Stimulated activated CD8-positive, alpha-beta memory T cell treated with anti-CD3 and anti-CD28 coated beads, Interleukin-4, amount 100 ng/mL, for 48 hours (primary cell): ENCODE data around the gene VEGFA.

ENCODE experiments used
- DNase-seq: peaks from one replicate; pipeline ENCODE4 v3.0.0-alpha.2; 2020

The VEGFA gene

GRCh38 chr6:43773980-43774775, 4.2 kb downstream of the VEGFA start:
- no peak for DNase-seq

- DNase-seq: peak; percentile 74
These were observed 4.9 kb downstream of the VEGFA start for GRCh38 chr6:43774776-43775534.

GRCh38 chr6:43775535-43775885, 5.5 kb downstream of the VEGFA start:
- no peak for DNase-seq

- no peak for DNase-seq
These were observed 6.2 kb downstream of the VEGFA start for GRCh38 chr6:43776115-43776798.

- no peak for DNase-seq
These were observed 7.1 kb downstream of the VEGFA start for GRCh38 chr6:43776799-43777776.

- DNase-seq: no peak
These were observed 8.3 kb downstream of the VEGFA start for GRCh38 chr6:43778131-43778855.

GRCh38 chr6:43778976-43779851, 9.2 kb downstream of the VEGFA start:
- no peak for DNase-seq

GRCh38 chr6:43779852-43780236, 9.8 kb downstream of the VEGFA start:
- no peak for DNase-seq

- no peak for DNase-seq
These were observed 10.3 kb downstream of the VEGFA start for GRCh38 chr6:43780293-43780692.

GRCh38 chr6:43780941-43781928, 11.2 kb downstream of the VEGFA start:
- DNase-seq: no peak

GRCh38 chr6:43781941-43782704, 12.1 kb downstream of the VEGFA start:
- no peak for DNase-seq

GRCh38 chr6:43782764-43783513, 12.9 kb downstream of the VEGFA start:
- DNase-seq: no peak

- DNase-seq: no peak
These were observed 14.2 kb downstream of the VEGFA start for GRCh38 chr6:43784049-43784855.

GRCh38 chr6:43785220-43785752, 15.3 kb downstream of the VEGFA start:
- no peak for DNase-seq

- no peak for DNase-seq
These were observed 15.9 kb downstream of the VEGFA start for GRCh38 chr6:43785904-43786303.

GRCh38 chr6:43786664-43787329, 16.8 kb downstream of the VEGFA start:
- DNase-seq: no peak
